NB4 (cell line): ENCODE data around the gene RAPGEF5.

Experiments used
- CTCF ChIP-seq: IDR thresholded peaks from one replicate; pipeline ENCODE4 v1.5.1; 2012; ENCODE audit warnings: low read depth, low read length
- POLR2A ChIP-seq: IDR thresholded peaks from 2 replicates; pipeline ENCODE4 v1.6.1; 2011; ENCODE audit warnings: mild to moderate bottlenecking; ENCODE audit not compliant: insufficient read length; ENCODE audit errors: extremely low read depth

- no peak for TF ChIP-seq CTCF
- no peak for TF ChIP-seq POLR2A
Measured at GRCh38 chr7:22205631-22206030, 151.3 kb downstream of the RAPGEF5 start.
